Ishikawa (cell line): ENCODE results near the gene STX8.

ENCODE experiments used
- CEBPB ChIP-seq: IDR thresholded peaks from 2 replicates; pipeline ENCODE4 v1.6.1; 2012
- CREB1 ChIP-seq: IDR thresholded peaks from 2 replicates; pipeline ENCODE4 v1.6.1; 2012; ENCODE audit warnings: low read depth
- EGR1 ChIP-seq: IDR thresholded peaks from 2 replicates; pipeline ENCODE4 v1.6.1; 2012
- EP300 ChIP-seq: IDR thresholded peaks from 2 replicates; pipeline ENCODE4 v1.6.1; 2012; ENCODE audit warnings: borderline replicate concordance
- FOXM1 ChIP-seq: IDR thresholded peaks from 2 replicates; pipeline ENCODE4 v1.6.1; 2012; ENCODE audit warnings: low read depth, borderline replicate concordance
- NFIC ChIP-seq: IDR thresholded peaks from 2 replicates; pipeline ENCODE4 v1.6.1; 2012
- RAD21 ChIP-seq: IDR thresholded peaks from 2 replicates; pipeline ENCODE4 v1.6.1; 2012; ENCODE audit warnings: low read depth
- TAF1 ChIP-seq: IDR thresholded peaks from 2 replicates; pipeline ENCODE4 v1.6.1; 2012; ENCODE audit warnings: low read depth, mild to moderate bottlenecking
- TCF12 ChIP-seq: IDR thresholded peaks from 2 replicates; pipeline ENCODE4 v1.6.1; 2012; ENCODE audit warnings: low read depth
- TEAD4 ChIP-seq: IDR thresholded peaks from 2 replicates; pipeline ENCODE4 v1.6.1; 2012
- YY1 ChIP-seq: IDR thresholded peaks from 2 replicates; pipeline ENCODE4 v1.6.1; 2012; ENCODE audit warnings: low read depth
- ZBTB7A ChIP-seq: IDR thresholded peaks from 2 replicates; pipeline ENCODE4 v1.6.1; 2012; ENCODE audit warnings: low read depth
- TF ChIP-seq, protein P1 (sequence below): IDR thresholded peaks from 2 replicates; pipeline ENCODE4 v1.6.1; 2012
- TF ChIP-seq, protein P2 (sequence below): IDR thresholded peaks from 2 replicates; pipeline ENCODE4 v1.6.1; 2012
- TF ChIP-seq, protein P3 (sequence below): IDR thresholded peaks from 2 replicates; pipeline ENCODE4 v1.6.1; 2012; ENCODE audit warnings: low read depth, mild to moderate bottlenecking

The STX8 gene

DNA sequence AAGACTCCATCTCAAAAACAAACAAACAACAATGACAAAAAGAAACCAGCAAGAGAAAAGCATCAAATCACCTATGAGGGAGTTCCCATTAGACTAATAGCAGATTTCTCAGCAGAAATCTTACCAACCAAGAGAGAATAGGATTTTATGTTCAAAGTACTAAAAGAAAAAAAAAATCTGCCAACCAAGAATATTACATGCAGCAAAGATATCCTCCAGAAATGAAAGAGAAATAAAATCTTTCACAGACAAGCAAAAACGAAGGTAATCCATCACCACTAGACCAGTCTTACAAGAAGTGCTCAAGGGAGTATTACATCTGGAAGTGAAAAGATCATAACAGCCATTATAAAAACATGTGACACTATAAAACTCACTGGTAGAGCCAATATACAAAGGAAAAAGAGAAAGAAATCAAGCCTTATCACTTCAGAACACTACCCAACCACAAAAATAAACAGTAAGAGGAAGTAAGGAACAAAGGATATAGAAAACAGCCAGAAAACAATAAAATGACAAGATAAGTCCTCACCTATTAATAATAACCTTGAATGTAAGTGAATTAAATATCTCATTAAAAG, 66.3 kb downstream of the STX8 start:
- TF ChIP-seq ZBTB7A: no peak
- TF ChIP-seq, protein P1, sequence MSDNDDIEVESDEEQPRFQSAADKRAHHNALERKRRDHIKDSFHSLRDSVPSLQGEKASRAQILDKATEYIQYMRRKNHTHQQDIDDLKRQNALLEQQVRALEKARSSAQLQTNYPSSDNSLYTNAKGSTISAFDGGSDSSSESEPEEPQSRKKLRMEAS: no peak
- no peak for TF ChIP-seq NFIC
- no peak for TF ChIP-seq CEBPB
- no peak for TF ChIP-seq EGR1
- no peak for TF ChIP-seq YY1
- no peak for TF ChIP-seq RAD21
- no peak for TF ChIP-seq FOXM1
- TF ChIP-seq EP300: no peak
- TF ChIP-seq, protein P2, sequence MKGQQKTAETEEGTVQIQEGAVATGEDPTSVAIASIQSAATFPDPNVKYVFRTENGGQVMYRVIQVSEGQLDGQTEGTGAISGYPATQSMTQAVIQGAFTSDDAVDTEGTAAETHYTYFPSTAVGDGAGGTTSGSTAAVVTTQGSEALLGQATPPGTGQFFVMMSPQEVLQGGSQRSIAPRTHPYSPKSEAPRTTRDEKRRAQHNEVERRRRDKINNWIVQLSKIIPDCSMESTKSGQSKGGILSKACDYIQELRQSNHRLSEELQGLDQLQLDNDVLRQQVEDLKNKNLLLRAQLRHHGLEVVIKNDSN: no peak
- no peak for TF ChIP-seq TEAD4
- no peak for TF ChIP-seq TCF12
- no peak for TF ChIP-seq TAF1
- TF ChIP-seq, protein P3, sequence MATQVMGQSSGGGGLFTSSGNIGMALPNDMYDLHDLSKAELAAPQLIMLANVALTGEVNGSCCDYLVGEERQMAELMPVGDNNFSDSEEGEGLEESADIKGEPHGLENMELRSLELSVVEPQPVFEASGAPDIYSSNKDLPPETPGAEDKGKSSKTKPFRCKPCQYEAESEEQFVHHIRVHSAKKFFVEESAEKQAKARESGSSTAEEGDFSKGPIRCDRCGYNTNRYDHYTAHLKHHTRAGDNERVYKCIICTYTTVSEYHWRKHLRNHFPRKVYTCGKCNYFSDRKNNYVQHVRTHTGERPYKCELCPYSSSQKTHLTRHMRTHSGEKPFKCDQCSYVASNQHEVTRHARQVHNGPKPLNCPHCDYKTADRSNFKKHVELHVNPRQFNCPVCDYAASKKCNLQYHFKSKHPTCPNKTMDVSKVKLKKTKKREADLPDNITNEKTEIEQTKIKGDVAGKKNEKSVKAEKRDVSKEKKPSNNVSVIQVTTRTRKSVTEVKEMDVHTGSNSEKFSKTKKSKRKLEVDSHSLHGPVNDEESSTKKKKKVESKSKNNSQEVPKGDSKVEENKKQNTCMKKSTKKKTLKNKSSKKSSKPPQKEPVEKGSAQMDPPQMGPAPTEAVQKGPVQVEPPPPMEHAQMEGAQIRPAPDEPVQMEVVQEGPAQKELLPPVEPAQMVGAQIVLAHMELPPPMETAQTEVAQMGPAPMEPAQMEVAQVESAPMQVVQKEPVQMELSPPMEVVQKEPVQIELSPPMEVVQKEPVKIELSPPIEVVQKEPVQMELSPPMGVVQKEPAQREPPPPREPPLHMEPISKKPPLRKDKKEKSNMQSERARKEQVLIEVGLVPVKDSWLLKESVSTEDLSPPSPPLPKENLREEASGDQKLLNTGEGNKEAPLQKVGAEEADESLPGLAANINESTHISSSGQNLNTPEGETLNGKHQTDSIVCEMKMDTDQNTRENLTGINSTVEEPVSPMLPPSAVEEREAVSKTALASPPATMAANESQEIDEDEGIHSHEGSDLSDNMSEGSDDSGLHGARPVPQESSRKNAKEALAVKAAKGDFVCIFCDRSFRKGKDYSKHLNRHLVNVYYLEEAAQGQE: no peak
- no peak for TF ChIP-seq CREB1

DNA sequence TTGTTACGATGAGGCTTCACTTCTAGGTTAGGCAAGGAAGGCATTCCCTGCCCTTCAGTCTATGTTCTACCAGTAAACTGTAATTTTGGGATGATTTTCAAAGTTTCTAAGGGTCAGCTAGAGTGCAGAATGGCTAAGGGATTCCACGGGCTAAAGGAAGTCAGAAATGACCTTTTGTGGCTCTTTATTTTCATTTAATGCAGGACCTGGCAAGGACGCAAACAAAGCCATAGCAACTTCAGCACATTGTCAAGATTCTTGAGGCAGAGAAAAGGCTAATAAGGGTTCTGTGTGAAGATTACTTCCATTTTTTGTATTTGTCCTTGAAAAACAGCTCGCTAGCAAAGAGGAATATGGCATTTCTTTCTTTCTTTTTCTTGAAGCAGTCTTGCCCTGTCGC, 76.6 kb downstream of the STX8 start:
- TF ChIP-seq FOXM1 (no peak), EP300 (no peak), EGR1 (no peak), YY1 (no peak), TAF1 (no peak)

DNA sequence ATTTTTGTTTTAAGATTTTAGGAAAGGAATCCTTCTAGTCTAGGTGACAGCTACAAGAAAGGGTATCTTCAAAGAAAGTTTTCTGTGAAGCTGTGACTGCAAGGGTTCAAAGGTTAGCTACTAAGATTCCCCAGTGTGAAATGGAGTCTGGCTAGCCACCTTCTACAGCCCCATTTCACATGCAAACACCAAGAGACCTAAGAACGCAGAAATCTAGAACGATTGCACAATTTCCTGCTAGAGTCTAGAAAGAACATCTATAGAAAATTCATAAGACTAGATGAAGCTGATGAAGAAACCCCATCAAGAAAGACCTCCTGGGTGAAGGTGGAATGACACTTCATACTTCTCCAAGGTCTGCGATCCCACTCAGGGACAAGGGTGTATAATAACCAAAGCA, 77.1 kb downstream of the STX8 start:
- TF ChIP-seq CREB1: no peak
- TF ChIP-seq CEBPB: 0 out of 2 replicates have a peak, but pooled peaks have one; percentile 17

DNA sequence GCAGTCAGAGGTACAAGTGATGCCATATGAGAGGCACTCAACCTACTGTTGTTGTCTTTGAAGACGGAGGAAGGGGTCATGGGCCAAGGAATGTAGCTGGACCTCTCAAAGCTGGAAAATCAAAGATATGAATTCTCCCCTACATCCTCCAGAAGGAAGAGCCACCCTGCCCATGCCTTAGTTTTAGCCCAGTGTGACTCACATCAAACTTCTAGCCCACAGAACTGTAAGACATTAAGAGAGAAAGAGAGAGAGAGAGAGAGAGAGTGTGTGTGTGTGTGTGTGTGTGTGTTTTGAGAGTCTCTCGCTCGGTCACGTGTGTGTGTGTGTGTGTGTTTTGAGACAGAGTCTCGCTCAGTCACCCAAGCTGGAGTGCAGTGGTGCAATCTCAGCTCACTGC, 87.1 kb downstream of the STX8 start:
- TF ChIP-seq ZBTB7A: no peak
- TF ChIP-seq TAF1: no peak
- no peak for TF ChIP-seq FOXM1
- TF ChIP-seq EP300: no peak
- TF ChIP-seq TCF12: no peak
- TF ChIP-seq, protein P2: no peak
- no peak for TF ChIP-seq CEBPB
- TF ChIP-seq EGR1: no peak
- TF ChIP-seq, protein P3: no peak
- no peak for TF ChIP-seq CREB1
- TF ChIP-seq NFIC: no peak
- TF ChIP-seq TEAD4: no peak
- TF ChIP-seq, protein P1: no peak
- no peak for TF ChIP-seq RAD21
- TF ChIP-seq YY1: no peak

DNA sequence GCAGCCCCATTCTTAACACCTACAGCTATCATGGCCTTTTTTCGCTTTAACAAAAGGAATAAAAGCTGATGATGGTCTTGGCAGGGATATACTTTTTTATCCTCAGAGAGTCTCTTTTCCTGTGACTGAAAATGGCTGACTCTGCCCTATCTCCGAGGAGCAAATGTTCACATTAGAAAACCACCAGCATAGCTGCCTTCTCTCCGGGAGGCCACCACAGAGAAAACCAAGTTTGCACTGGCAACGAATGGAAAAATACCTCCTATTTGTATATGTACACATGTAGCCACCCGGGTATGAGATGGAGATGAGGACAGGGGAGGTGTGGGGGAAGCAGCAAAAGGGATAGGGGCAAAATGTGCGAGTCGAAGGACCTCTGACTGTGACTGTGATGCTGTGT, 88.2 kb downstream of the STX8 start:
- TF ChIP-seq, protein P1: no peak
- no peak for TF ChIP-seq RAD21
- TF ChIP-seq, protein P3: no peak
- no peak for TF ChIP-seq EP300
- TF ChIP-seq, protein P2: no peak
- TF ChIP-seq TEAD4: no peak
- TF ChIP-seq CREB1: no peak
- no peak for TF ChIP-seq ZBTB7A
- TF ChIP-seq EGR1: no peak
- no peak for TF ChIP-seq YY1
- no peak for TF ChIP-seq FOXM1
- TF ChIP-seq TAF1: no peak
- no peak for TF ChIP-seq TCF12
